Bronchial smooth muscle cell (primary cell): ENCODE measurements around the gene RRAGB. TPM values are rescaled to one million over a fixed set of nuclear protein-coding genes. Genes with fewer than 3 reads are reported as not detected.

Experiments
- total RNA-seq: library from RNA; depleted of rRNA; stranded (reverse); fragments of >200 nt; gene quantifications from 2 replicates; pipeline ENCODE4 v1.2.1, GENCODE V29; 2014

RRAGB gene
- total RNA-seq: 54.2 and 55.1 TPM in 2 replicates

GRCh38 chrX:55717521-55718497 lies at the start of gene RRAGB:
RRAGB (plus strand) TSS chrX:55717749; CDS start chrX:55718328, 579 bp downstream.

Other genes starting within 250 kb of the RRAGB start
- gene USP51, start 227.9 kb upstream of the RRAGB start, total RNA-seq: 1.9 and 3.6 TPM in 2 replicates
- gene FOXR2, start 94.3 kb upstream of the RRAGB start, total RNA-seq: not detected in 2 replicates